ENCODE data around the gene COLQ. TPM values are rescaled to one million over a fixed set of nuclear protein-coding genes. Genes with fewer than 3 reads are reported as not detected.
"Not testable (repeated sequence)": the region's sequence is repeated elsewhere in the genome, so short reads cannot be mapped to it uniquely, and the experiment has no call there.

The COLQ gene
- total RNA-seq, 2 experiments from 2014 or later: 0.48 to 0.74 TPM

DNA sequence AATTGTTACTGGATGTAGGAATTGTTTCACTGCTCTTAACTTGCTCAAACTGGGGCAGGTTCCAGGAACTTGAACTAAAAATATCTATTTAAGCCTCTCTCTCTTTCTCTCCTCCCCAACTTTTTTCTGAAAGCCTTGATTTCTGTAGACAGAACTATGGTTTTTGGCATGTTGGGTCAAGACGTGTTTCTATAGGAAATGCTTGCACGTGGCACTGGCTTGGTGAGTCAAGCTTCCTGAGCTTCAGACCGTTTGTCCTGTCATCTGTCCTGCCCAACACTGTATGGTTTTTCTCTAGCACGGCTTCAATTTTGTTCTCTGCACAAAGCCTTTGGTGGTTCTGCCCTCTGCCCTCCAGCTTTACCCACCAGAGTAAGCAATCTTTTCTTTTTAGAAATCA, 80.6 kb downstream of the COLQ start:
- Mint-ChIP-seq H3K27ac (peak overlapping the region; percentile 64), H3K27me3 (no peaks in the 10 kb centered on the region), H3K4me3 (no peak overlapping the region), H3K9me3 (no peaks in the 10 kb centered on the region), H3K4me1 (no peaks in the 10 kb centered on the region), H3K36me3 (peaks cover 19% of the 10 kb centered on the region)
- DNase-seq: no peak

DNA sequence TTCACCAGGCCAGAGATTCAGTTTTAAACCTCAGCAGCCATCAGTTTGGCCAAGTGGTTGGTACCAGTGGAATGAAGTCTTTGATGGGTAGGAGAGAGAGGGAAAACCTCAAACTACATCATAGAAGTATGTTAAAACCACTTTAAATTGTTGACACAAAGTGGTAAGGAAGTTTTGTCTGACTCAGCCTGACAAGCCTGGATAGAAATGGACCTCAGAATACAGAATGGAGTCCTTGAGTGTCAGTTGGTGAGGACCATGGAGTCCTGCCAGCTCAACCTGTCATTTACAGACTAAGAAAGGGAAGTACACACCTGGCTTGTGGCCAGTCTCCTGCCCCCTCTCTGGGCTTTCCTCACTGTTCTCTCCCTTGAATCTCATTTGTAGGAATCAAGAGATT, 82.0 kb downstream of the COLQ start:
- peaks cover 24% of the 10 kb centered on the region for H3K36me3 Mint-ChIP-seq
- no peaks in the 10 kb centered on the region for H3K27me3 Mint-ChIP-seq
- H3K4me1 Mint-ChIP-seq: no peaks in the 10 kb centered on the region
- no peak overlapping the region for H3K27ac Mint-ChIP-seq
- H3K9me3 Mint-ChIP-seq: no peaks in the 10 kb centered on the region
- DNase-seq: no peak
- H3K4me3 Mint-ChIP-seq: no peak overlapping the region

DNA sequence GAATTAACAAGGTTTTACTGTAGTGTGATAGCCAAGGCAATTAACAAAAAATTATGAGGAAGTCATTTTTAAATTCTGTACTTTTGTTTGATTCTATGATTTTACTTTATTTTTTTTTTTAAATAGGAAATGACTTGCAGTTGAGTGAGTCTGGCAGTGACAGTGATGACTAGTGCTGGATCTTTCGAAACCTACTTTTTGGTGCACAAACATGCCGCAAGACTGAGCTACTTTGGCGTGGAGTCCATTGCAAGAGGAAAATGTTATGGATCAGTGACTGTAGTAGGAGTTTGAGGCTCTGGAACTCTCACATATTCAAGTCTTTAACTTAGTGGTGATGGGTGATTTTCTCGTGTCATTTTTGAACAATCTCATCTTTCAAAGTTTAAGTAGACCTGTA, 82.5 kb downstream of the COLQ start:
- peaks cover 27% of the 10 kb centered on the region for H3K36me3 Mint-ChIP-seq
- no peak for DNase-seq
- H3K27me3 Mint-ChIP-seq: no peaks in the 10 kb centered on the region
- no peaks in the 10 kb centered on the region for H3K9me3 Mint-ChIP-seq
- no peak overlapping the region for H3K4me3 Mint-ChIP-seq
- H3K27ac Mint-ChIP-seq: no peak overlapping the region
- peaks cover 3% of the 10 kb centered on the region for H3K4me1 Mint-ChIP-seq

DNA sequence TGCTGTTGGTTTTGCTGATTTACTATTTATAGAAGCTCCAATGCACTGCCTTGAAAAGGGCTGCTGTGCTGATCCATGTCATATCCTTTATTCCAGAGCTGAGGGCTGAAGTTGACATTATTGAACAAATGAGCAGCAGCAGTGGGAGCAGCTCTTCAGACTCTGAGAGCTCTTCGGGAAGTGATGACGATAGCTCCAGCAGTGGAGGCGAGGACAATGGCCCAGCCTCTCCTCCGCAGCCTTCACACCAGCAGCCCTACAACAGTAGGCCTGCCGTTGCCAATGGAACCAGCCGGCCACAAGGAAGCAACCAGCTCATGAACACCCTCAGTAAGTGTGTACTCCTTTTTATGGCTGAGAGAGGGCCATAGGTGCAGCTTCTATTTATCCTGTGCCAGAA, 85.3 kb downstream of the COLQ start:
- H3K9me3 Mint-ChIP-seq: no peaks in the 10 kb centered on the region
- H3K4me1 Mint-ChIP-seq: peaks cover 9% of the 10 kb centered on the region
- no peak overlapping the region for H3K27ac Mint-ChIP-seq
- no peak overlapping the region for H3K4me3 Mint-ChIP-seq
- no peak for DNase-seq
- peaks cover 24% of the 10 kb centered on the region for H3K36me3 Mint-ChIP-seq
- no peaks in the 10 kb centered on the region for H3K27me3 Mint-ChIP-seq

DNA sequence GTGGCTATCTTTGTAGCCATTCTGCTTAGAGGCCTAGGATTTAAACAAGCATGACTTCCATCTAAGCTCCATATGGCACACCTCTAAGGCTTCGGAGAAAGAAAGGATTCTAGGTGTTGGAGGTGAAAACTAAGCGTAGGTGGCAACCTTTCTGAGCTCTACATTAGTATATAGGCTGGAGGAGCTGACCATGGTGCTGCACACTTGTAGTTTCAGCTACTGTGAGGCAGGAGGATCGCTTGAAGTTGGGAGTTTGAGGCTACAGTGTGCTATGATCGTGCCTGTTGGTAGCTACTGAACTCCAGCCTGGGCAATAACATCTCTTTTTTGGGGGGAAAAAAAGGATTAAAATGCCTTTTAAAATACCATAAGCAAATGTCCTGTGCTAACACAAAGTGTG, 86.8 kb downstream of the COLQ start:
- Mint-ChIP-seq H3K9me3 (no peaks in the 10 kb centered on the region), H3K4me1 (peaks cover 17% of the 10 kb centered on the region), H3K27ac (no peak overlapping the region), H3K36me3 (peaks cover 17% of the 10 kb centered on the region), H3K27me3 (no peaks in the 10 kb centered on the region), H3K4me3 (no peak overlapping the region)
- no peak for DNase-seq

DNA sequence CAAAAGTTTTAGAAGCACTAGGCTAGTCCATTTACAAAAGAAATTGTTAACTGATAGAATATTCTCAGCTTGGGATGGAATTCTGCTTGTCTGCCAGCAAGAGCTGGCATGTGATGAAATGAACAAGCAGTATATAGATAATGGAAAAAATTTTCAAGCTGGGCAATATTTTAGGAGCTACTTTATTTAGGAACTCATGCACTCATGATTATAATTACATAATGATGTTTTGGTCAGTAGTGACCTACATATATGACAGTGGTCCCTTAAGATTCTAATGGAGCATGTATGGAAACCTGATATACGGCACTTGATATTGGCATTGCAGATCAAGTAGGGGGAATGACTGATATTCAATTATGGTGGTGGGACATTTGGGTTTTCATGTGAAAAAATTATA, 88.0 kb downstream of the COLQ start:
- H3K4me3 Mint-ChIP-seq: no peak overlapping the region
- H3K9me3 Mint-ChIP-seq: no peaks in the 10 kb centered on the region
- peaks cover 19% of the 10 kb centered on the region for H3K36me3 Mint-ChIP-seq
- peaks cover 28% of the 10 kb centered on the region for H3K4me1 Mint-ChIP-seq
- no peaks in the 10 kb centered on the region for H3K27me3 Mint-ChIP-seq
- DNase-seq: no peak
- no peak overlapping the region for H3K27ac Mint-ChIP-seq

DNA sequence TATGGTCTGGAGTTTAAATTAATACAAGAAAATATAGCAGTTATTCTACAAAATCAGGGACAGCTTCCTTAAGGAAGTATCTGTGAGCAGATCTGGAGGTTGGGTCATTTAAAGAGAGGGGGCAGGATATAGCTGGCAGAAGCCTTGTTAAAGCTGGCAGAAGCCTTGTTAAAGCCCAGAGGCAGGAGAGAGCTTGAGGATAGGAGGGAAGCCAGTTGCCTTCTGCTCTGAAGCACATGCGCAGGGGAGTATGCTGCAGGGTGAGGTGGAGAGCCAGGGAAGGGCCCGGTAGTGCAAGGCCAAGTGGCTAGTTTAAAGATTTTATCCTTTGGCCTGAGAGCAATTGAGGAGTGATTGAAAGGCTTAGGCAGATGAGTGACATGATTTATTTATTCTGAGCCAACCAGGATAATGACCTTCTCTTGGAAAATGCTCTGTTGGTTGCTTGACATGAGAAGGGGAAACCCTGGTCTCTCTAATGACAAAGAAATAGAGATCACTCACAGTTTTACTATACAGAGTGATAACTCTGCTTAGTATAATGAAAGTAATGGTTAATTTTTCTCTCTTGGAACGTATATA, 90.2 kb downstream of the COLQ start:
- Mint-ChIP-seq H3K9me3 (peaks cover 6% of the 10 kb centered on the region), H3K27ac (no peak overlapping the region), H3K36me3 (peaks cover 34% of the 10 kb centered on the region), H3K4me1 (peaks cover 34% of the 10 kb centered on the region), H3K27me3 (no peaks in the 10 kb centered on the region), H3K4me3 (no peak overlapping the region)
- DNase-seq: no peak

DNA sequence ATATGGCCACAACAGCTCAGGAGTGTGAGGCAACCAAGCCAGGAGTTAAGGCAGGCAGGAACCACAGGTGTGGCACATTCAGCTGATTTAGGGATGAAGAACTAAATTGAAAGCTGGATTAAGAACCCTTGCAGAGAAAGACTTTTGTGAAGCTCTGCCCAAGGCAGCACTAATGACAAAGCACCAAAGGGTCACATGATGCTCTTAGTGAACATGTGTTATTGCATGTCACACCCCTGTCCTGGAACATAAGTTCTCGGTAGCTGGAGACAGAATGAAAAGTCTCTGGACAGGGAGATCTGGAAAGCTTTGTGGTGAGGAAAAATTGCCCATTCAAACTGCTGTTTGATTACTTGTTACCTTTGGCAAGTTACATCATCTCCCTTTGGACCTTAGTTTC, 90.9 kb downstream of the COLQ start:
- Mint-ChIP-seq H3K36me3 (peaks cover 38% of the 10 kb centered on the region), H3K27ac (peak overlapping the region; percentile 25), H3K9me3 (peaks cover 7% of the 10 kb centered on the region), H3K27me3 (no peaks in the 10 kb centered on the region), H3K4me1 (peaks cover 41% of the 10 kb centered on the region), H3K4me3 (no peak overlapping the region)
- DNase-seq: no peak

DNA sequence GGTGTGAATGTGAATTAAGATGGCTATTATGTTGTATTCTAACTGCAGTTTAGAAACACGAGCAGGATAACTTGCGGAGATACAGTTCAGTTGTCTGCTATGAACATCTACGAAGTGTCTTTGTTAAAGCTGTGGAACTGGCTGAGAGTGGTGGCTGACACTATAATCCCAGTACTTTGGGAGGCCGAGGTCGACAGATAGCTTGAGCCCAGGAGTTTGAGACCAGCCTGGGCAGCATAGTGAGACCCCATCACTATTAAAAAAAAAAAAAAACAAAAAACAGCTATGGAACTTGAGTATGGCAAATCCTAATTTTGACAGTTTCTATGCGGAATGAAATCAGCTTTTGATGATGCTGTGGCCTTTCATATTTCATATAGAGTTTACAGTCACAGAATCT, 92.4 kb downstream of the COLQ start:
- Mint-ChIP-seq H3K36me3 (peaks cover 37% of the 10 kb centered on the region), H3K27ac (no peak overlapping the region), H3K9me3 (peaks cover 7% of the 10 kb centered on the region), H3K27me3 (no peaks in the 10 kb centered on the region), H3K4me3 (peak overlapping the region; percentile 93), H3K4me1 (peaks cover 49% of the 10 kb centered on the region)
- no peak for DNase-seq

DNA sequence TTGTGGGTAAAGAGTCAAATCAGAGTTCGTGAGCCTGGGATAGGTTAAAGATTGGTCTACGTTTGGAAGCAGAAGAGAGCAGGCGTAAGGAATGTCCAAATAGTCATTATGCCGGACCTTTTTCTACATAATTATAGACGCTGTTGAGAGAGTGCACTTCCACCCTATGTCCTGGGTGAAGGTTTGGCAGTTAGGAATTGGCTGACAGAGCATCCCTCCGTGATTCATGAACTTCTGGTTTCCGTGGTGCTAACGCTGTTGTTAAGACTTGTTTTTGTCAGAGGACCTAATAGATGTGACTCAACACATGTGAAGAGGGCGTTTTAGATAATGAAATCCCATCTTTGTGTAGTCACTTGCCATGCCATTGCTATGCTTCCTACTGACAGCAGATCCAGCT, 93.0 kb downstream of the COLQ start:
- H3K27ac Mint-ChIP-seq: peak overlapping the region; percentile 98
- H3K9me3 Mint-ChIP-seq: peaks cover 7% of the 10 kb centered on the region
- no peaks in the 10 kb centered on the region for H3K27me3 Mint-ChIP-seq
- H3K4me3 Mint-ChIP-seq: peak overlapping the region; percentile 93
- peaks cover 49% of the 10 kb centered on the region for H3K4me1 Mint-ChIP-seq
- peaks cover 39% of the 10 kb centered on the region for H3K36me3 Mint-ChIP-seq
- DNase-seq: peak; percentile 11

DNA sequence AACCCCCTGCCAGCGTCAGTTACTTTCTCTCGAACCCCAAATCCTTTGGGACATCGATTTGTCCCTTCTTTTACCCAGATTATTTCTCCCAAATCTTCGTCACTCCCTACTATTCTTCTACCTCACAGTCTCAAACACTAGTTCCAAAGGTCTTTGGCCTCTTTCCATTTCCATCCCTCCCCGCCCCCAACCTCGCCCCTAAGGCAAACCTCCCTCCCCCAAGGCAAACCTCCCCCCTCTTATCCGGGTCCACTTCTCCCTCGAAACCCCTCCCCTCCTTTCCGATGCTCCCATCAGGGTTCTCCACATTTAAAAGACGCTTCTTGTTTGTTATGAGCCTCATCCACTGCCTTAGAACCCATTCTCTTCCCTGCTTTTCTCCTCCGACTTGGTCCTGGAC, 93.5 kb downstream of the COLQ start:
- peaks cover 7% of the 10 kb centered on the region for H3K9me3 Mint-ChIP-seq
- H3K36me3 Mint-ChIP-seq: peaks cover 39% of the 10 kb centered on the region
- H3K4me3 Mint-ChIP-seq: peak overlapping the region; percentile 93
- peak overlapping the region; percentile 98 for H3K27ac Mint-ChIP-seq
- peaks cover 49% of the 10 kb centered on the region for H3K4me1 Mint-ChIP-seq
- DNase-seq: no peak
- H3K27me3 Mint-ChIP-seq: no peaks in the 10 kb centered on the region

DNA sequence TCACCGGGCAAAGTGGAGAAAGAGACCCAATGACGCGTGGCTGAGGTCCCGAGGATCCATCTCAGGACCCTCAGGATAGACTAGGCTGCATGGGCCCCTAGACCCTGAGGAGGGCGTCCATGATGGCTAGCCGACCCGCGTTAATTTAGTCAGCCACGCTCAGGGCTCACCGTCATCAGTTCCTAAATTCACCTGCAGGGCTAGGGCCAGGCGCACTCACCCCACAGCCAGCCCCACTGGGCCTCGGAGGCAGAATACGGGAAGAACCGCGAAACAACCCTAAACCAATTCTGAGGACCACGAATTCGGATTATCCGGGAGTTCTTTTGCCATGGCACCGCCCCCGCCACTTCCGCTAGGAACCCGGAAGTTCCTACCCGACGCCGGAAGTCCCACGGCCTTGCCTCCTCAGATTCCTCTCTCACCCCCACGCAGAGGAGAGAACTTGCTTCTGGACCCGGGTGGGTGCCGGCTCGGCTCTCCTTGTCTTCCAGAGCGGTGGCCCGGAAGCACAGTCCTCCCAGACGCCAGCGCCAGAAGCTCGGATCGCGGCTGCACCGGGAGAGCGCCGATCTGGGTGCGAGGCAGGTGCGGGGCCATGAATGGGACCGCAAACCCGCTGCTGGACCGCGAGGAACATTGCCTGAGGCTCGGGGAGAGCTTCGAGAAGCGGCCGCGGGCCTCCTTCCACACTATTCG, 94.2 kb downstream of the COLQ start, which contains the start of the genes EAF1 and METTL6:
TSS of gene EAF1 (plus strand) at position 417 of the 699 bp plus-strand sequence. CDS start at position 599, 182 bp downstream.
TSS of gene METTL6 (minus strand) at position 363 of the 699 bp plus-strand sequence. CDS start 1,033 bp downstream, outside the sequence.
- Mint-ChIP-seq H3K27me3 (no peaks in the 10 kb centered on the region), H3K36me3 (peaks cover 39% of the 10 kb centered on the region), H3K27ac (peak within 1 kb of the TSS; percentile 98), H3K4me1 (peaks cover 51% of the 10 kb centered on the region), H3K4me3 (peak within 1 kb of the TSS; percentile 93), H3K9me3 (peaks cover 7% of the 10 kb centered on the region)
- peak; percentile 87 for DNase-seq

DNA sequence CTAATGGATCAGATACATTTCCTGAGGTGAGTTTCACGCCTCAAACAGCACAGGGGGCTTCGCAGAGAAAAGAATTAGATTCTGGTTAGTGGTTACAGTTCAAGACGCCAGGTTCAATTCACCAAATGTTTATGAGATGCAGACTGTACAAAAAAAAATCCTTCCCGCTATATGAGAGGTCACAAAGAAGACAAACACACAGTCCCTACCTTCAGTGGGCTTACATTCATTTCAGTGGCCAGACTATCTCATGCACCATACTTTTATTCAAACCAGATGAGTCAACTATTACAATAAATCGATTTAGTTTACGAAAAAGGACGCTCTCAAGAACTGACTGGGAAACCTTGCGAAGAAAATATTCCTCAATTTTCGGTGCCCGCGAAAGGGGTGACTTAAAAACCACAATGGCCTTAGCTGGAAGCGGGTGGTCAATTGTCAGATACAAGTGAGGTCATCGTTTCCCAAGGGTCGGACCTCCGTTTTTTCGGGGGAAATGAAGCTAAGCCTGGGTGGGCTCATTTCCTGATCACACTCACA, 94.9 kb downstream of the COLQ start:
- H3K27ac Mint-ChIP-seq: peak overlapping the region; percentile 98
- DNase-seq: no peak
- peaks cover 48% of the 10 kb centered on the region for H3K4me1 Mint-ChIP-seq
- H3K9me3 Mint-ChIP-seq: peaks cover 7% of the 10 kb centered on the region
- H3K36me3 Mint-ChIP-seq: peaks cover 42% of the 10 kb centered on the region
- H3K4me3 Mint-ChIP-seq: peak overlapping the region; percentile 93
- no peaks in the 10 kb centered on the region for H3K27me3 Mint-ChIP-seq

DNA sequence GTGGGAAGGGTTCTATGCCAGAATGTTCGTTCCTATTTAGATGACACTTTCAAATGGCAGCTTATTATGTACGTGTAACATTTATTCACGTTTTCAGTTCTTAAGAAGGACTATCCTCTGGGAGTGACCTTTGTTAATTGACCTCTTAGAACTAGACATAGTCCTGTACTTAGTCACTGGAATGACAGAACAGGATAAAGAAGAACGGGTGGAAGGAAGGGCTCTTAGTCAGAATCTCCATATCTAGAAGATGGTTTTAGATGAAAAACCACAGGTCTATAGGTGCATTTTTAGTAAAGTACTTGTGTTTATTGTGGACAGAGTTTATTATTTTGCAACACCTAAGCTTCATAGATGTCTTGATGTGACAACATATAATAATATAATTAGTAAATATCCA, 100.6 kb downstream of the COLQ start:
- Mint-ChIP-seq H3K27ac (no peak overlapping the region), H3K9me3 (no peaks in the 10 kb centered on the region), H3K27me3 (no peaks in the 10 kb centered on the region), H3K4me3 (no peak overlapping the region), H3K36me3 (peaks cover 21% of the 10 kb centered on the region), H3K4me1 (peaks cover 22% of the 10 kb centered on the region)
- no peak for DNase-seq

DNA sequence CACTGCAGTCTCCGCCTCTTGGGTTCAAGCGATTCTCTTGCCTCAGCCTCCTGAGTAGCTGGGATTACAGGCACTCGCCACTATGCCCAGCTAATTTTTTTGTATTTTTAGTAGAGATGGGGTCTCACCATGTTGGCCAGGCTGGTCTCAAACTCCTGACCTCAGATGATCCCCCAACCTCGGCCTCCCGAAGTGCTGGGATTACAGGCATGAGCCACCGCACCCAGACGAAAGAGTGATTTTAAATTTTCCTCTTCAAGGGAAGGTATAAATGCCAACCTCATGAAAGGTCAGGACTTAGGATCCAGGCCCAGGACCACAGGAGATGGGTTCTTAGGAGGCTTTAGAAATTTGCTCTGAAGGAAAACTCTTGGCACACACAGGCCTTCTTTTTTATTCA, 110.5 kb downstream of the COLQ start:
- not testable (repeated sequence) for H3K27ac Mint-ChIP-seq

DNA sequence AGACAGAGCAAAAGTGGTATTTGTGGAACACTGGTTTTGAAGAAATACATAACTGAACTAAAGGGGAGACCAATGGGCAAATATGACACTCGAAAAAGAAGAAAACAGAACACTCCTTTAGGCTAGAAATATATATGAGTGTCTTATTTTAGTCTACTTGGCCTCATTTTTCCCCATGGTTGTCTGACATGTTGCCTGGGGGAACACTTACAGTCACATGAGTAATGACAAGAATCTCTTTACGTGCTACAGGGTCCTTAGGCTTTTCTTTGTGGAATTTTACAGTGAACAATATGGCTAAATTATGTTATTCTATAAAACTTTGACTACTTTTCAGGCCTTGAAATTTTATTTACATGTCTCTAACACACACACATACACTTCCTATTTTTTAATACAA, 111.7 kb downstream of the COLQ start:
- Mint-ChIP-seq H3K27me3 (no peaks in the 10 kb centered on the region), H3K4me1 (no peaks in the 10 kb centered on the region), H3K27ac (no peak overlapping the region), H3K36me3 (peaks cover 10% of the 10 kb centered on the region), H3K4me3 (no peak overlapping the region), H3K9me3 (no peaks in the 10 kb centered on the region)
- DNase-seq: no peak

More for the DNA sequence above, 110.5 kb downstream of the COLQ start:
- H3K4me3 Mint-ChIP-seq, H3K27me3 Mint-ChIP-seq, H3K4me1 Mint-ChIP-seq, DNase-seq, H3K9me3 Mint-ChIP-seq: not testable (repeated sequence)
- H3K36me3 Mint-ChIP-seq: peaks cover 14% of the 10 kb centered on the region
